Measurements from ENCODE around the gene KAT2B. TPM values are rescaled to one million over a fixed set of nuclear protein-coding genes. Genes with fewer than 3 reads are reported as not detected.

KAT2B gene
- total RNA-seq, 1 experiment from 2014 or later = 3.7 TPM

DNA sequence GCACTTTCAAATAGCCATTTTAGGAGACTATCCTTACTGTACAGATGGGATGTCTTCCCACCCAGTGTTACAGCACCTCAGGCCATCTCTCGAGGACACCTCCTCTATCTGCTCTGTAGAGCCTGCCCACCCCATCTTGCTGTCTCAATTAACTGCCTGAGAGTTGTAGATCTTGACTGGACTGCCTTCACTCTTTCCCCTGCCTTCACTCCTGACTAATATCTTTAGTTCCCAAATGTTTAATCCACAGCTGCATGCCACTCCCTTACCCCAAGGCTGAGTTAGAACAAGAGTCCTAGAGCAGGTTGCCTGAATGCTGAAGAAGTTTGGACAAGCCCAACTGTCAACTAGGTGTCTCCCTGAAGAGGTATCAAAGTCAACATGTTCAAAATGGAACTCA is 26.9 kb upstream of the KAT2B start:
- no peak overlapping the region for H3K27ac ChIP-seq (ENCODE audit: low read depth, low read length)
- no peak for ATAC-seq
- H3K4me1 ChIP-seq (ENCODE audit: control insufficient read depth in 1 of 2, insufficient read depth in 2 of 2, low read length in 2 of 2) = no peaks in the 10 kb centered on the region
- CTCF ChIA-PET = no interaction called here
- BruUV-seq (replicated peaks) = no TSS peak
- POLR2A ChIA-PET = no interaction called here
- no peaks in the 10 kb centered on the region for H4K20me1 ChIP-seq (ENCODE audit: insufficient read depth)
- no peaks in the 10 kb centered on the region for H3K79me2 ChIP-seq (ENCODE audit: insufficient read depth, low read length)
- H3K9me2 ChIP-seq (ENCODE audit: insufficient read depth) = no peaks in the 10 kb centered on the region
- H3K36me3 ChIP-seq (ENCODE audit: control insufficient read depth in 1 of 2, insufficient read depth in 2 of 2, low read length in 2 of 2) = no peaks in the 10 kb centered on the region
- DNase-seq (ENCODE audit: low read depth, low spot score) = no peak
- no peak overlapping the region for H3K4me3 ChIP-seq (replicated peaks in 1 of 2; ENCODE audit: low read depth in 1 of 2, low read length in 2 of 2)
- no peaks in the 10 kb centered on the region for H3K27me3 ChIP-seq (ENCODE audit: insufficient read depth, low read length)
- intact Hi-C loops (cut with micrococcal nuclease) = no loop called here
- RAD21 ChIA-PET (ENCODE audit: low non-redundant PET in 1 of 2, low total read pairs in 2 of 2, uncharacterized antibody in 2 of 2, unreplicated experiment in 2 of 2) = no interaction called here
- no peaks in the 10 kb centered on the region for H3K9me3 ChIP-seq (ENCODE audit: control insufficient read depth in 1 of 2, insufficient read depth in 1 of 2, low read depth in 1 of 2, low read length in 2 of 2)
- no peak overlapping the region for H3K4me2 ChIP-seq (ENCODE audit: low read length)
- no peak overlapping the region for H2AFZ ChIP-seq (ENCODE audit: low read depth, low read length, poor library complexity, severe bottlenecking)
- TF ChIP-seq ZFX (IDR thresholded peaks at IDR 0.05) (no peak), CBX3 (IDR thresholded peaks at IDR 0.05; ENCODE audit: low read depth) (no peak), EZH2 (IDR thresholded peaks at IDR 0.05) (no peak), CEBPB (IDR thresholded peaks at IDR 0.05; ENCODE audit: low read depth) (no peak), JUND (IDR thresholded peaks at IDR 0.05) (no peak), SRF (IDR thresholded peaks at IDR 0.05; ENCODE audit: low read depth) (no peak), SP1 (IDR thresholded peaks at IDR 0.05; ENCODE audit: low read depth) (no peak), EZH2phosphoT487 (IDR thresholded peaks at IDR 0.05; ENCODE audit: borderline replicate concordance) (no peak), SIN3A (IDR thresholded peaks at IDR 0.05; ENCODE audit: low read depth) (no peak), YY1 (IDR thresholded peaks at IDR 0.05; ENCODE audit: extremely low read depth, insufficient replicate concordance, low read depth, low read length) (no peak), TCF7L2 (IDR thresholded peaks at IDR 0.05; ENCODE audit: borderline replicate concordance, extremely low read depth, insufficient read depth, insufficient read length) (no peak), POLR2AphosphoS5 (IDR thresholded peaks at IDR 0.05; ENCODE audit: low read depth, low read length) (no peak)
- TF ChIP-seq, protein P1, sequence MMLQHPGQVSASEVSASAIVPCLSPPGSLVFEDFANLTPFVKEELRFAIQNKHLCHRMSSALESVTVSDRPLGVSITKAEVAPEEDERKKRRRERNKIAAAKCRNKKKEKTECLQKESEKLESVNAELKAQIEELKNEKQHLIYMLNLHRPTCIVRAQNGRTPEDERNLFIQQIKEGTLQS (IDR thresholded peaks at IDR 0.05) = no peak
- TF ChIP-seq, protein P2, sequence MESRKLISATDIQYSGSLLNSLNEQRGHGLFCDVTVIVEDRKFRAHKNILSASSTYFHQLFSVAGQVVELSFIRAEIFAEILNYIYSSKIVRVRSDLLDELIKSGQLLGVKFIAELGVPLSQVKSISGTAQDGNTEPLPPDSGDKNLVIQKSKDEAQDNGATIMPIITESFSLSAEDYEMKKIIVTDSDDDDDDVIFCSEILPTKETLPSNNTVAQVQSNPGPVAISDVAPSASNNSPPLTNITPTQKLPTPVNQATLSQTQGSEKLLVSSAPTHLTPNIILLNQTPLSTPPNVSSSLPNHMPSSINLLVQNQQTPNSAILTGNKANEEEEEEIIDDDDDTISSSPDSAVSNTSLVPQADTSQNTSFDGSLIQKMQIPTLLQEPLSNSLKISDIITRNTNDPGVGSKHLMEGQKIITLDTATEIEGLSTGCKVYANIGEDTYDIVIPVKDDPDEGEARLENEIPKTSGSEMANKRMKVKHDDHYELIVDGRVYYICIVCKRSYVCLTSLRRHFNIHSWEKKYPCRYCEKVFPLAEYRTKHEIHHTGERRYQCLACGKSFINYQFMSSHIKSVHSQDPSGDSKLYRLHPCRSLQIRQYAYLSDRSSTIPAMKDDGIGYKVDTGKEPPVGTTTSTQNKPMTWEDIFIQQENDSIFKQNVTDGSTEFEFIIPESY (IDR thresholded peaks at IDR 0.05; ENCODE audit: extremely low read depth, insufficient replicate concordance, low read length) = no peak
- no peak overlapping the region for H3K9ac ChIP-seq (ENCODE audit: low read length)
